GM12878 (cell line): ENCODE data around the gene ANK3. TPM values are rescaled to one million over a fixed set of nuclear protein-coding genes. Genes with fewer than 3 reads are reported as not detected.

ENCODE experiments used
- ATAC-seq: fragments of 200-7000 bp; cut with Tn5 transposase; 3 replicates; pipeline ENCODE4 v1.9.1; 2020; ENCODE audit warnings: mild to moderate bottlenecking, moderate library complexity
- BruUV-seq: library from RNA; stranded (reverse); fragments of 400-500 nt; replicated peaks from 2 replicates; lab custom pipeline; 2021; lab: Mats Ljungman, UMichigan
- CTCF ChIA-PET: fragments of 300-600 bp; sonication (Branson Sonifier 250); formaldehyde crosslinking; extraction: SDS; loops from one replicate; lab custom pipeline; 2021; ENCODE audit warnings: inconsistent platforms; lab: Yijun Ruan, JAX
- POLR2A ChIA-PET: fragments of 350-600 bp; formaldehyde crosslinking; extraction: SDS; loops from one replicate; lab custom pipeline; 2021; ENCODE audit warnings: inconsistent platforms; lab: Charles Lee
- RAD21 ChIA-PET: fragments of 300-600 bp; sonication (Branson Sonifier 250); formaldehyde crosslinking; loops from one replicate; lab custom pipeline; 2023; ENCODE audit warnings: antibody characterized with exemption; ENCODE audit not compliant: unreplicated experiment; lab: Charles Lee
- SMC1A ChIA-PET: fragments of 300-600 bp; sonication (Branson Sonifier 250); formaldehyde crosslinking; loops from one replicate; lab custom pipeline; 2023; ENCODE audit not compliant: unreplicated experiment, uncharacterized antibody; lab: Charles Lee
- DNase-seq: peaks from one replicate; pipeline ENCODE4 v3.0.0-alpha.2; 2011; ENCODE audit warnings: low read depth, low spot score
- FAIRE-seq: peaks from 3 replicates; lab custom pipeline; 2011; peaks lifted over from hg19 to GRCh38; lab: Jason Lieb, UNC
- H2AFZ ChIP-seq: 2 replicates; pipeline ENCODE4 v1.6.0; 2011; ENCODE audit warnings: low read depth, low read length, control low read depth; ENCODE audit not compliant: control insufficient read depth
- H3K27ac ChIP-seq: 2 replicates; pipeline ENCODE4 v1.5.1; 2011; ENCODE audit warnings: control low read depth; ENCODE audit not compliant: control insufficient read depth, insufficient read depth
- H3K27me3 ChIP-seq, 2 experiments: replicated peaks in 1 of 2; 2 replicates each; pipeline versions ENCODE4 v1.6.0 to v1.6.1; 2011; ENCODE audit warnings: low read length in 1 of 2; ENCODE audit not compliant: control insufficient read depth in 2 of 2, insufficient read depth in 2 of 2
- H3K36me3 ChIP-seq, 2 experiments: 2 replicates each; pipeline ENCODE4 v1.5.1; 2011; ENCODE audit warnings: low read length in 1 of 2; ENCODE audit not compliant: control insufficient read depth in 2 of 2, insufficient read depth in 2 of 2
- H3K4me1 ChIP-seq: 2 replicates; pipeline ENCODE4 v1.6.1; 2011; ENCODE audit warnings: mild to moderate bottlenecking, low read length, moderate library complexity, mixed read lengths; ENCODE audit not compliant: control insufficient read depth, insufficient read depth
- H3K4me2 ChIP-seq: 2 replicates; pipeline ENCODE4 v1.6.0; 2011; ENCODE audit warnings: control low read depth; ENCODE audit not compliant: control insufficient read depth, insufficient read depth
- H3K4me3 ChIP-seq: fragments of 200-600 bp; sonication (generic); 2 replicates; pipeline ENCODE4 v1.5.1; 2016
- H3K79me2 ChIP-seq: 2 replicates; pipeline ENCODE4 v1.6.0; 2011; ENCODE audit warnings: low read length; ENCODE audit not compliant: control insufficient read depth, insufficient read depth
- H3K9ac ChIP-seq: 2 replicates; pipeline ENCODE4 v1.8.0; 2011; ENCODE audit warnings: low read length, control low read depth, mixed read lengths; ENCODE audit not compliant: control insufficient read depth, insufficient read depth
- H3K9me3 ChIP-seq: replicated peaks from 3 replicates; pipeline ENCODE4 v1.5.1; 2011; ENCODE audit warnings: mild to moderate bottlenecking, low read length; ENCODE audit not compliant: control insufficient read depth, insufficient read depth
- H4K20me1 ChIP-seq: 2 replicates; pipeline ENCODE4 v1.6.0; 2011; ENCODE audit not compliant: control insufficient read depth, insufficient read depth
- BCL3 ChIP-seq: IDR thresholded peaks from 2 replicates; pipeline ENCODE4 v1.6.1; 2011; ENCODE audit warnings: borderline replicate concordance, low read depth, mild to moderate bottlenecking, moderate library complexity, low read length; ENCODE audit not compliant: insufficient read depth, poor library complexity, severe bottlenecking
- CBFB ChIP-seq: IDR thresholded peaks from 2 replicates; pipeline ENCODE4 v1.6.1; 2016; ENCODE audit warnings: antibody characterized with exemption, low read depth
- ETV6 ChIP-seq, 2 experiments: fragments of 450-650 bp in 1 of 2; IDR thresholded peaks in 1 of 2; conservative IDR thresholded peaks in 1 of 2; 2 replicates each; pipeline ENCODE4 v1.6.1; 2014; ENCODE audit warnings: antibody characterized with exemption in 1 of 2, borderline replicate concordance in 1 of 2, low read depth in 1 of 2, mild to moderate bottlenecking in 1 of 2, moderate library complexity in 1 of 2
- IRF3 ChIP-seq: fragments of 450-650 bp; IDR thresholded peaks from 2 replicates; pipeline ENCODE4 v1.6.1; 2014; ENCODE audit warnings: mild to moderate bottlenecking
- JUND ChIP-seq: IDR thresholded peaks from 2 replicates; pipeline ENCODE4 v1.6.1; 2012; ENCODE audit warnings: low read depth, mild to moderate bottlenecking, low read length, improper control_type of control experiment, moderate library complexity
- MLLT1 ChIP-seq: fragments of 450-650 bp; IDR thresholded peaks from 2 replicates; pipeline ENCODE4 v1.6.1; 2016; ENCODE audit warnings: mild to moderate bottlenecking
- MTA3 ChIP-seq: IDR thresholded peaks from 2 replicates; pipeline ENCODE4 v1.6.1; 2012; ENCODE audit warnings: low read length, inconsistent platforms, borderline replicate concordance
- NBN ChIP-seq: fragments of 450-650 bp; IDR thresholded peaks from 2 replicates; pipeline ENCODE4 v1.6.1; 2016
- POU2F2 ChIP-seq: IDR thresholded peaks from 3 replicates; pipeline ENCODE4 v1.6.1; 2011; ENCODE audit warnings: low read depth, mild to moderate bottlenecking, low read length, borderline replicate concordance
- PRDM15 ChIP-seq: fragments of 450-650 bp; formaldehyde crosslinking; IDR thresholded peaks from 2 replicates; pipeline ENCODE4 v1.4.0; 2020; ENCODE audit warnings: mild to moderate bottlenecking, moderate library complexity
- RFX5 ChIP-seq: IDR thresholded peaks from 2 replicates; pipeline ENCODE4 v1.6.1; 2011; ENCODE audit warnings: low read depth, low read length, improper control_type of control experiment
- USF1 ChIP-seq: IDR thresholded peaks from 2 replicates; pipeline ENCODE4 v1.6.1; 2011; ENCODE audit warnings: borderline replicate concordance, low read depth, mild to moderate bottlenecking, moderate library complexity, mixed read lengths, low read length; ENCODE audit not compliant: insufficient read depth; ENCODE audit errors: extremely low read length
- YBX1 ChIP-seq: fragments of 450-650 bp; IDR thresholded peaks from 2 replicates; pipeline ENCODE4 v1.6.1; 2016; ENCODE audit warnings: antibody characterized with exemption
- ZBED1 ChIP-seq: IDR thresholded peaks from 2 replicates; pipeline ENCODE4 v1.6.1; 2016; ENCODE audit warnings: borderline replicate concordance
- ZNF217 ChIP-seq: fragments of 450-650 bp; IDR thresholded peaks from 2 replicates; pipeline ENCODE4 v1.6.1; 2017; ENCODE audit warnings: antibody characterized with exemption, mild to moderate bottlenecking
- ZNF274 ChIP-seq: IDR thresholded peaks from one replicate; pipeline ENCODE4 v1.8.0; 2011; ENCODE audit not compliant: insufficient read length, insufficient read depth
- WGBS: methylation state at CpG from one replicate; pipeline ENCODE4 v1.1.6; 2016; ENCODE audit warnings: low lambda C conversion rate; ENCODE audit not compliant: insufficient replicate concordance, insufficient coverage; ENCODE audit errors: missing lambda C conversion rate; 5-methylcytosine and 5-hydroxymethylcytosine counted together
- in situ Hi-C: fragments of 300-500 bp; cut with MboI; formaldehyde crosslinking; loops from 9 replicates; pipeline ENCODE4 v1.14.3; 2018; ENCODE audit warnings: mixed read lengths
- intact Hi-C: fragments of 100-400 bp; cut with micrococcal nuclease; formaldehyde crosslinking; loops from one replicate; pipeline ENCODE4 v1.14.2; 2022; ENCODE audit not compliant: unreplicated experiment
- polyA plus RNA-seq, 11 experiments: library from polyadenylated mRNA; depleted of rRNA in 4 of 11; unstranded in 6 of 11; stranded (reverse) in 5 of 11; fragments of >200 nt; fragmentation: Nextera tagmentation in 4 of 11; fragmentation: Illumina TruSeq in 1 of 11; extraction: Ambion mirVana in 4 of 11; extraction: Trizol in 1 of 11; gene quantifications; 1 replicate in 1 of 11; 2 replicates in 10 of 11; pipeline versions ENCODE4 v1.2.1 to v1.2.3, GENCODE V29; 2011 to 2016; ENCODE audit warnings: inconsistent platforms in 2 of 11, missing spikeins in 2 of 11, low read depth in 1 of 11
- total RNA-seq, 4 experiments: library from RNA; depleted of rRNA in 3 of 4; stranded (reverse); fragments of >200 nt in 3 of 4; fragmentation: Illumina TruSeq in 1 of 4; extraction: Trizol in 1 of 4; gene quantifications; 2 replicates each; pipeline versions ENCODE4 v1.2.1 to v1.2.3, GENCODE V29; 2013 to 2021

The ANK3 gene
- total and polyA plus RNA-seq, 10 of the 15 experiments (the other 5 are each of a cell fraction or from before 2014, with no cell fraction given) = 0.06 to 0.82 (median 0.20) TPM; not detected in 2

GRCh38 chr10:60313589-60313952, 76.1 kb downstream of the ANK3 start:
- no peaks in the 10 kb centered on the region for H3K79me2 ChIP-seq
- no peaks in the 10 kb centered on the region for H3K4me1 ChIP-seq
- no peak overlapping the region for H3K4me3 ChIP-seq
- no peaks in the 10 kb centered on the region; a peak in 1 of 4 replicates for H3K27me3 ChIP-seq
- DNase-seq = no peak
- intact Hi-C loops (no loop called here), in situ Hi-C loops (no loop called here)
- H3K36me3 ChIP-seq = no peaks in the 10 kb centered on the region
- 53% methylated on average over 1 of the region's 1 CpG for WGBS
- no TSS peak for BruUV-seq
- ChIA-PET RAD21 (interaction anchor here (0.7 kb wide), 1 partner anchor 37 kb away, joined by 3 read pairs; no protein-coding TSS in a partner anchor), SMC1A (interaction anchor here (0.7 to 1.1 kb wide), 4 partner anchors 8 to 1354 kb away, joined by 3 read pairs; no protein-coding TSS in a partner anchor), POLR2A (interaction anchor here (0.6 kb wide), 2 partner anchors 455 to 1569 kb away, joined by 4 read pairs; no protein-coding TSS in a partner anchor), CTCF (interaction anchor here (0.6 kb wide), 1 partner anchor 39 kb away, joined by 3 read pairs; no protein-coding TSS in a partner anchor)
- H3K27ac ChIP-seq = no peak overlapping the region
- no peak overlapping the region for H3K4me2 ChIP-seq
- TF ChIP-seq IRF3 = no peak
- TF ChIP-seq USF1 = no peak
- TF ChIP-seq ZNF217 = no peak
- no peak for TF ChIP-seq ZNF274
- no peak for TF ChIP-seq BCL3
- TF ChIP-seq ZBED1 = no peak
- TF ChIP-seq RFX5 = no peak
- no peak for TF ChIP-seq YBX1
- TF ChIP-seq MTA3 = no peak
- TF ChIP-seq JUND = no peak
- no peak for TF ChIP-seq MLLT1
- no peak for TF ChIP-seq CBFB
- no peak for TF ChIP-seq PRDM15 (CRISPR knock-in tag)
- TF ChIP-seq ETV6 (conservative IDR thresholded peaks at IDR 0.05 in 1 of 2, IDR thresholded peaks at IDR 0.05 in 1 of 2; ENCODE audit: borderline replicate concordance in 1 of 2, low read depth in 1 of 2) = no peak
- TF ChIP-seq POU2F2 = no peak
- TF ChIP-seq NBN = no peak
- H3K9ac ChIP-seq = no peak overlapping the region
- FAIRE-seq = no peak
- no peak for ATAC-seq
- H2AFZ ChIP-seq = no peak overlapping the region
- H3K9me3 ChIP-seq = no peaks in the 10 kb centered on the region
- H4K20me1 ChIP-seq = no peaks in the 10 kb centered on the region
